Aorta (tissue), 5 donors: Measurements from ENCODE around the gene NKAIN2. TPM values are rescaled to one million over a fixed set of nuclear protein-coding genes. Genes with fewer than 3 reads are reported as not detected.
"Not testable (repeated sequence)": the region's sequence is repeated elsewhere in the genome, so short reads cannot be mapped to it uniquely, and the experiment has no call there.

Experiments
- ATAC-seq: fragments of 200-7000 bp; cut with Tn5 transposase; one replicate; pipeline ENCODE4 v1.9.1; 2022; ENCODE audit warnings: moderate library complexity; ENCODE audit not compliant: low FRiP score
- DNase-seq, 2 donors: peaks; one replicate each; pipeline ENCODE4 v3.0.0-alpha.2; 2020
- H3K27ac ChIP-seq, 2 donors: one replicate each; pipeline ENCODE4 v1.5.1; 2013; ENCODE audit warnings: low read length in 2 of 2, mild to moderate bottlenecking in 2 of 2, moderate library complexity in 2 of 2, control low read depth in 1 of 2, inconsistent platforms in 1 of 2, low read depth in 1 of 2
- H3K27me3 ChIP-seq, 2 donors: one replicate each; pipeline ENCODE4 v1.6.1; 2013; ENCODE audit warnings: control low read depth in 1 of 2, low read length in 1 of 2, mild to moderate bottlenecking in 1 of 2, moderate library complexity in 1 of 2; ENCODE audit not compliant: insufficient read depth in 2 of 2, control insufficient read depth in 1 of 2
- H3K36me3 ChIP-seq, 2 donors: one replicate each; pipeline ENCODE4 v1.6.1; 2013; ENCODE audit warnings: control low read depth in 1 of 2, low read length in 1 of 2, mild to moderate bottlenecking in 1 of 2; ENCODE audit not compliant: insufficient read depth in 2 of 2, control insufficient read depth in 1 of 2
- H3K4me1 ChIP-seq, 2 donors: one replicate each; pipeline ENCODE4 v1.6.1; 2013; ENCODE audit warnings: low read length in 2 of 2, control low read depth in 1 of 2, mild to moderate bottlenecking in 1 of 2, moderate library complexity in 1 of 2; ENCODE audit not compliant: insufficient read depth in 2 of 2, control insufficient read depth in 1 of 2
- H3K4me3 ChIP-seq, 2 donors: one replicate each; pipeline ENCODE4 v1.5.1; 2013; ENCODE audit warnings: low read length in 2 of 2, control low read depth in 1 of 2, mild to moderate bottlenecking in 1 of 2
- H3K9me3 ChIP-seq: one replicate; pipeline ENCODE4 v1.6.1; 2013; ENCODE audit warnings: mild to moderate bottlenecking, low read length; ENCODE audit not compliant: control insufficient read depth
- WGBS, 2 donors: extraction: QIAGEN DNeasy Blood & Tissue Kit; methylation state at CpG; one replicate each; pipeline ENCODE4 v1.1.7; 2013; 5-methylcytosine and 5-hydroxymethylcytosine counted together
- intact Hi-C, 2 donors: fragments of 100-400 bp; cut with DNase I; formaldehyde crosslinking; loops; one replicate each; pipeline versions ENCODE4 v1.14.2 to v1.15.0; 2022
- polyA plus RNA-seq, 2 donors: library from polyadenylated mRNA; stranded (reverse); fragments of 200-250 nt; gene quantifications; one replicate each; pipeline ENCODE4 v1.2.3, GENCODE V29; 2013
- total RNA-seq, 2 donors: library from RNA; stranded (reverse); fragmentation: NEBNext Ultra II Directional; extraction: Animal tissue kit (Norgen Biotek cat#: 25700); gene quantifications; one replicate each; pipeline ENCODE4 v1.2.1, GENCODE V29; 2021
- donor health status: healthy with polysubstance abuse.
- donor health status: Bipolar disorder and iron deficiency.
- donor health status: DM: no; HTN: no; CAD: no.
- donor health status: DM: no; HTN: no; CAD: no.
- donor health status: DM: yes; HTN: yes; CAD: no.

Gene NKAIN2
- total and polyA plus RNA-seq, 4 donors: 1.4 to 1.9 TPM; not detected in 2

- H3K36me3 ChIP-seq: no peaks in the 10 kb centered on the region
- H3K27ac ChIP-seq: no peak overlapping the region
- 30 to 40% methylated on average over 1 of the region's 1 CpG for WGBS, 2 donors
- DNase-seq (no peak), ATAC-seq (no peak)
- H3K4me3 ChIP-seq: no peak overlapping the region
- intact Hi-C loops: no loop called here
- no peaks in the 10 kb centered on the region for H3K4me1 ChIP-seq
- H3K27me3 ChIP-seq: no peaks in the 10 kb centered on the region
- no peaks in the 10 kb centered on the region for H3K9me3 ChIP-seq
Observed at GRCh38 chr6:124373386-124373785, 569.7 kb downstream of the NKAIN2 start.

DNA sequence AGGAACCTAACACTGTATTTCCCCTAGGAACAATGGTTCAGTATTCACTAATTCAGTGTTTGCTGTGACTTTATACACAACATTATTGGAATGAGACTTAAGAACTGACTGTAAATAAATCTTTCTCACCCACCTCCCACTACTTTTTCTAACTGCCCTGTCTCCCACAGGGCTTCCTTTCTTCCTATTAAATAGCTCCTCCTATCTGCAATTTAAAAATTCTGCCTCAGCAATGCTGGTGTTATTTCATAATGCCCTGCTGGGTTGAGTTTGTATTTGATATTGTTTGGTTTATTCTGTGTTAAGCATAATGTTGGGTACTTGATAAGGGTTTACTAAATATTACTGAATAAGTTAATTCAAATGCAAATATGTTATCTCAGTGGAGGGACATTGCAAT, 585.5 kb downstream of the NKAIN2 start:
- no peak overlapping the region for H3K27ac ChIP-seq
- no peak for ATAC-seq
- no peak overlapping the region for H3K4me3 ChIP-seq
- H3K27me3 ChIP-seq: no peaks in the 10 kb centered on the region
- H3K9me3 ChIP-seq: no peaks in the 10 kb centered on the region
- no peak for DNase-seq
- H3K4me1 ChIP-seq: no peaks in the 10 kb centered on the region
- intact Hi-C loops: no loop called here
- no peaks in the 10 kb centered on the region for H3K36me3 ChIP-seq

DNA sequence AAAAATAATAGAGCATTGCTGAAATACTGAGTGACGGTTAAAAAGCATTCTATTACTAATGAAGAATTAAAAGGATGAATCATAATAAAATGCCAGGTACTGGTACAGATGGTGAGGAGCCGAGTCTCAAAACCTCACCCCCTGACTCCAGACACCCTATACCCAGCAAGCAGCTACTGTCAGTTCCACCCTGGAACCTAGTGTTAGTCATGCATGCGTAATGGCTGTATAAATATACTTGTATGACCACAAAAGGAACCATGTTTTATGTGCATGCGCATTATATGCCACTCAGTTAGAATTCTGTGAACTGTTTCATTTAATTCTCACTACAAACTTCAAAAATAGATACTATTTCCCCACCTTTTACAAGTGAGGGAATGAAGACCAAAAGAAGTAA, 589.9 kb downstream of the NKAIN2 start:
- H3K9me3 ChIP-seq: no peaks in the 10 kb centered on the region
- H3K36me3 ChIP-seq: no peaks in the 10 kb centered on the region
- no peaks in the 10 kb centered on the region for H3K4me1 ChIP-seq
- no peak overlapping the region for H3K27ac ChIP-seq
- H3K4me3 ChIP-seq: no peak overlapping the region
- DNase-seq (no peak), ATAC-seq (no peak)
- 95 to 96% methylated on average over 4 of the region's 4 CpGs for WGBS, 2 donors
- H3K27me3 ChIP-seq: no peaks in the 10 kb centered on the region
- intact Hi-C loops: no loop called here

GRCh38 chr6:124396361-124396760, 592.7 kb downstream of the NKAIN2 start:
- Histone ChIP-seq H3K27me3 (no peaks in the 10 kb centered on the region), H3K9me3 (no peaks in the 10 kb centered on the region), H3K36me3 (no peaks in the 10 kb centered on the region), H3K27ac (no peak overlapping the region), H3K4me3 (no peak overlapping the region), H3K4me1 (no peaks in the 10 kb centered on the region)
- intact Hi-C loops: no loop called here
- ATAC-seq: no peak
- 84 to 86% methylated on average over 2 of the region's 2 CpGs for WGBS, 2 donors
- DNase-seq: no peak

DNA sequence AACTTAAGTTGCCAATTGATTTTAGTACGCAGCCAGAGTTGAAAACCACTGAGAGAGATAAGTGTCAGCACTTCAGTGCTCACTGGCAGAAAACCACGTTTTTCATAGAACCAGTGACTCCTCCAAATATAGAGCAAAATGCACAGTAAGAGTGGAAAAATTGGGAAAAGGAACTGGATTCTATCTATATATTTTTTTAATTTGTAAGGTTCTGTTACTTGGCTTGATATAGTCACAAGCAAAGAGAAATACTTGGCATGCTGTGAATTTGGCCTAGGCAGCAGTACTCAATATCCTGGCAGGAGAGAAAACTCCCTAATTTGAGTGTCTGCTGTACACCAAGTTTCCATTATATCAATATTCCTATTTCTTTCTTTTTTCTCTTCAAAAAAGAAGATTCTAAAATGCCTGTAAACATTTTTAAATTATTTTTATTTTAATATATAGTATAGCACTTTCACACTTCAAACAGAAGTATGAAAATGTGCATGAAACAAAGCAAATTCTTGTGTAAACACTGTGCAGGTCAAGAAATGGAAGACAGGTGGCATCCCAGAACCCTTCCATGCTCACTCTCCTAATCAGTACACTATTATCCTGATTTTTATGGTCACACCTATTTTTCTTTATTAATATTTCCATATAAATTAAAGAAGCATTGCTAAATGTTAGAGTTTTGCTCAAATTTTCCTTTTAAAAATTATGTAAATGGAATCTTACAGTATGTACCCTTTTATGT, 596.8 kb downstream of the NKAIN2 start:
- intact Hi-C loops: no loop called here
- Histone ChIP-seq H3K4me1 (no peaks in the 10 kb centered on the region), H3K4me3 (no peak overlapping the region), H3K27ac (no peak overlapping the region), H3K9me3 (no peaks in the 10 kb centered on the region), H3K27me3 (no peaks in the 10 kb centered on the region), H3K36me3 (no peaks in the 10 kb centered on the region)
- 34 to 40% methylated on average over 2 of the region's 2 CpGs for WGBS, 2 donors
- DNase-seq (no peak), ATAC-seq (no peak)

- DNase-seq, intact Hi-C loops, H3K27me3 ChIP-seq, H3K36me3 ChIP-seq, H3K9me3 ChIP-seq, ATAC-seq, H3K27ac ChIP-seq, H3K4me3 ChIP-seq, H3K4me1 ChIP-seq: not testable (repeated sequence)
- WGBS, 2 donors: 83 to 86% methylated on average over 4 of the region's 4 CpGs
Observed at GRCh38 chr6:124410425-124410824, 606.8 kb downstream of the NKAIN2 start.

- DNase-seq, H3K9me3 ChIP-seq, H3K36me3 ChIP-seq, ATAC-seq, H3K4me3 ChIP-seq, H3K27ac ChIP-seq, intact Hi-C loops, H3K4me1 ChIP-seq, H3K27me3 ChIP-seq: not testable (repeated sequence)
- WGBS, 2 donors: 87 to 90% methylated on average over 9 to 10 of the region's 10 CpGs
Observed at GRCh38 chr6:124412657-124413056, 609.0 kb downstream of the NKAIN2 start.

DNA sequence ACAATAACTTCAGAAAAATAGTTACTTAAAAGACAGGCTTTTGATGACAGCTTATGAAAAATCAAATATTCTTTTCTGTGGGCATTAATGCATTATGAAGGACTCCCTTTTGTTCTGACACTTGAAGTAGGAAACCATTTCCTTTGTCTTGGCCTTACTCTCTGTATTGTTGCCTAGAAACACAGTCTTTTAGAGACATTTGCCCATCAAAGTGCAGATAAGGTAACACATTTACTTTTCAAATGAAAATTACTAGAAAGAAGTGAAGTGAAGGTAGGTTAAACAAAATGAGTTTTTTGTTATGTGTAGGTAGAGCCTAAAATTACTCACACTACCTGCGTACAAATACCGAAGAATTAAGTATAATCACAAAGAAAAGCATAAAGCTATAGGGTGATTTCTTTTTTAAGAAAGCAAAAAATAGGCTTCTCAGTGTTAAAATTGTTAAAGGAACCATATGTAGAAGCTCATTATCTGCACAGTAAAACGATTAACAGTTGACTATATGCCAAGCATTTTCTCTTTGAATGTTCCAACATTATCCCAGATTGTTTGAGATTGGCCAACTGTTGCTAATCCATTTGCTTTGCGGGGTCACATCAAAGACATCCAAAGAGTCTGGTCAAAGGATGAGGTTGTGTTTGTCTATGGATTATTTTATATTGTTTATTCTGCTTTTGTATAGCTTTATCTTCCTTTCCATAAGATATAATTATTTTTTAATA, 616.6 kb downstream of the NKAIN2 start:
- Histone ChIP-seq H3K9me3 (peaks cover 2% of the 10 kb centered on the region), H3K27ac (no peak overlapping the region), H3K36me3 (no peaks in the 10 kb centered on the region), H3K27me3 (no peaks in the 10 kb centered on the region), H3K4me1 (no peaks in the 10 kb centered on the region), H3K4me3 (no peak overlapping the region)
- ATAC-seq (no peak), DNase-seq (no peak)
- WGBS, 2 donors: 86 to 92% methylated on average over 4 of the region's 4 CpGs
- intact Hi-C loops: no loop called here

DNA sequence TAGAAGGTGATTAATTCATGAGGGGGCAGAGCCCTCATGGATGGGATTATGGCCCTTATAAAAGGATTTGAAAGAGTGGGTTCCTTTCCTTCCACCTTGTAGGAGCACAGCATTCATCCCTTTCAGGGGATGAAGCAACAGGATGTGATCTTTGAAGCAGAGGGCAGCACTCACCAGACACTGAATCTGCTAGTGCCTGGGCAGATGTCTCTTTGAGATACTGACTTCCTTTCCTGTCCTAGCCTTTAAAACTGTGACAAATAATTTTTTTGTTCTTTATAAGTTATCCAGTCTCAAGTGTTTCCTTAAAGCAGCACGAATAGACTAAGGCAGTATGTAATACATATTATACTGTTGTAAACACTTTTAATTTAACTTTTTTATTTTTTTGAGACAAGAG, 620.0 kb downstream of the NKAIN2 start:
- ATAC-seq: no peak
- intact Hi-C loops: no loop called here
- H3K4me3 ChIP-seq: no peak overlapping the region
- no peaks in the 10 kb centered on the region for H3K9me3 ChIP-seq
- no peak for DNase-seq
- H3K36me3 ChIP-seq: no peaks in the 10 kb centered on the region
- no peak overlapping the region for H3K27ac ChIP-seq
- no peaks in the 10 kb centered on the region for H3K4me1 ChIP-seq
- WGBS, 2 donors: 85 to 97% methylated on average over 1 of the region's 1 CpG
- H3K27me3 ChIP-seq: no peaks in the 10 kb centered on the region
